ENCODE results near the gene AVL9. TPM values are rescaled to one million over a fixed set of nuclear protein-coding genes. Genes with fewer than 3 reads are reported as not detected.

The AVL9 gene
- total and polyA plus RNA-seq, 9 of the 15 experiments (the other 6 are each of a cell fraction or from before 2014, with no cell fraction given) = 6.4 to 66.2 (median 30.1) TPM

GRCh38 chr7:32506266-32507054 is 11.2 kb downstream of the AVL9 start (continued):
- TF ChIP-seq HBP1 (CRISPR knock-in tag; IDR thresholded peaks at IDR 0.05) = no peak
- peak in 1 of 2 experiments; percentile 29; a peak in 1 of 4 replicates for TF ChIP-seq MNT (conservative IDR thresholded peaks at IDR 0.05)
- TF ChIP-seq ZNF146 (CRISPR knock-in tag; IDR thresholded peaks at IDR 0.05; ENCODE audit: unreplicated experiment) = no peak
- no peak for TF ChIP-seq MAX (CRISPR knock-in tag; IDR thresholded peaks at IDR 0.05)
- TF ChIP-seq HES1 (IDR thresholded peaks at IDR 0.05; ENCODE audit: low read depth) = no peak
- no peak for TF ChIP-seq PTBP1 (IDR thresholded peaks at IDR 0.05; ENCODE audit: low read depth, low read length)
- TF ChIP-seq HMGXB4 (CRISPR knock-in tag; IDR thresholded peaks at IDR 0.05) = no peak
- no peak for TF ChIP-seq DDX20 (tag; IDR thresholded peaks at IDR 0.05; ENCODE audit: low read depth)
- TF ChIP-seq ATF4 (CRISPR knock-in tag; IDR thresholded peaks at IDR 0.05) = peak; percentile 99
- peak; percentile 99 for TF ChIP-seq SMARCA4 (IDR thresholded peaks at IDR 0.05)
- peak; percentile 91 for TF ChIP-seq ZNF592 (IDR thresholded peaks at IDR 0.05)
- TF ChIP-seq CBFA2T2 (conservative IDR thresholded peaks at IDR 0.05) = peak; percentile 83
- TF ChIP-seq CBX8 (IDR thresholded peaks at IDR 0.05; ENCODE audit: borderline replicate concordance, extremely low read depth, low read depth, low read length, poor library complexity, severe bottlenecking) = no peak

Measured in K562 (cell line).